ENCODE results near the gene SOCS1. TPM values are rescaled to one million over a fixed set of nuclear protein-coding genes. Genes with fewer than 3 reads are reported as not detected.

SOCS1 gene
- total and polyA plus RNA-seq, 2 experiments from 2014 or later: 13.1 to 18.6 TPM

GRCh38 chr16:11207646-11208045 is 48.4 kb downstream of the SOCS1 start:
- Histone ChIP-seq H3K36me3 (replicated peaks; ENCODE audit: insufficient read depth, low read depth) (no peaks in the 10 kb centered on the region), H3K4me3 (no peak overlapping the region), H3K9me3 (ENCODE audit: low read depth) (no peaks in the 10 kb centered on the region), H3K9me2 (replicated peaks; ENCODE audit: insufficient read depth) (no peaks in the 10 kb centered on the region), H3K79me2 (no peaks in the 10 kb centered on the region), H3K27me3 (no peaks in the 10 kb centered on the region), H2AFZ (no peak overlapping the region), H3K4me2 (no peak overlapping the region), H3K27ac (no peak overlapping the region), H3K4me1 (ENCODE audit: insufficient read depth) (no peaks in the 10 kb centered on the region), H4K20me1 (ENCODE audit: insufficient read depth, poor library complexity, severe bottlenecking) (no peaks in the 10 kb centered on the region)
- no peak for TF ChIP-seq EZH2phosphoT487 (IDR thresholded peaks at IDR 0.05; ENCODE audit: low read depth, severe bottlenecking, unreplicated experiment)
- no peak for TF ChIP-seq CTCF (IDR thresholded peaks at IDR 0.05; ENCODE audit: poor library complexity)
- WGBS (ENCODE audit: low lambda C conversion rate, missing lambda C conversion rate): 100% methylated on average over 3 of the region's 3 CpGs
- no peak for DNase-seq (ENCODE audit: low spot score)

GRCh38 chr16:11205754-11206581 is 50.0 kb downstream of the SOCS1 start:
- no peaks in the 10 kb centered on the region for H3K9me3 ChIP-seq (ENCODE audit: low read depth)
- H2AFZ ChIP-seq: no peak overlapping the region
- H3K79me2 ChIP-seq: no peaks in the 10 kb centered on the region
- no peaks in the 10 kb centered on the region for H4K20me1 ChIP-seq (ENCODE audit: insufficient read depth, poor library complexity, severe bottlenecking)
- no peak for DNase-seq (ENCODE audit: low spot score)
- H3K27me3 ChIP-seq: no peaks in the 10 kb centered on the region
- no peak overlapping the region for H3K4me2 ChIP-seq
- no peak overlapping the region for H3K27ac ChIP-seq
- no peak overlapping the region for H3K4me3 ChIP-seq
- no peaks in the 10 kb centered on the region for H3K36me3 ChIP-seq (replicated peaks; ENCODE audit: insufficient read depth, low read depth)
- no peaks in the 10 kb centered on the region for H3K9me2 ChIP-seq (replicated peaks; ENCODE audit: insufficient read depth)
- TF ChIP-seq EZH2 (IDR thresholded peaks at IDR 0.05; ENCODE audit: borderline replicate concordance) (no peak), EZH2phosphoT487 (IDR thresholded peaks at IDR 0.05; ENCODE audit: low read depth, severe bottlenecking, unreplicated experiment) (no peak), CTCF (IDR thresholded peaks at IDR 0.05; ENCODE audit: poor library complexity) (no peak)
- peaks cover 7% of the 10 kb centered on the region for H3K4me1 ChIP-seq (ENCODE audit: insufficient read depth)
- WGBS (ENCODE audit: low lambda C conversion rate, missing lambda C conversion rate): 68% methylated on average over 12 of the region's 13 CpGs

- no peaks in the 10 kb centered on the region for H3K79me2 ChIP-seq
- H2AFZ ChIP-seq: no peak overlapping the region
- H3K4me1 ChIP-seq (ENCODE audit: insufficient read depth): peaks cover 7% of the 10 kb centered on the region
- TF ChIP-seq CTCF (IDR thresholded peaks at IDR 0.05; ENCODE audit: poor library complexity) (no peak), EZH2phosphoT487 (IDR thresholded peaks at IDR 0.05; ENCODE audit: low read depth, severe bottlenecking, unreplicated experiment) (no peak), EZH2 (IDR thresholded peaks at IDR 0.05; ENCODE audit: borderline replicate concordance) (no peak)
- no peaks in the 10 kb centered on the region for H4K20me1 ChIP-seq (ENCODE audit: insufficient read depth, poor library complexity, severe bottlenecking)
- DNase-seq (ENCODE audit: low spot score): no peak
- H3K9me3 ChIP-seq (ENCODE audit: low read depth): no peaks in the 10 kb centered on the region
- no peaks in the 10 kb centered on the region for H3K9me2 ChIP-seq (replicated peaks; ENCODE audit: insufficient read depth)
- no peak overlapping the region for H3K4me2 ChIP-seq
- H3K27me3 ChIP-seq: no peaks in the 10 kb centered on the region
- no peak overlapping the region for H3K27ac ChIP-seq
- no peak overlapping the region for H3K4me3 ChIP-seq
- no peaks in the 10 kb centered on the region for H3K36me3 ChIP-seq (replicated peaks; ENCODE audit: insufficient read depth, low read depth)
- WGBS (ENCODE audit: low lambda C conversion rate, missing lambda C conversion rate): 94% methylated on average over 19 of the region's 19 CpGs
These were observed 50.8 kb downstream of the SOCS1 start for GRCh38 chr16:11205065-11205699.
